ENCODE measurements around the gene MRPL40. TPM values are rescaled to one million over a fixed set of nuclear protein-coding genes. Genes with fewer than 3 reads are reported as not detected.

Gene MRPL40
- total RNA-seq, 4 donors from 2014 or later = 10.9 to 29.2 (median 13.7) TPM

GRCh38 chr22:19410941-19411689, 21.2 kb upstream of the MRPL40 start:
- intact Hi-C loops (cut with DNase I; ENCODE audit: low total_unique reads) (no loop called here), in situ Hi-C loops (cut with MboI; ENCODE audit: low pct_ligation_motif_present in 1 of 4, low pct_unique_long_range_greater_than_20kb in 1 of 4, low sequenced_read_pairs in 3 of 4) (no loop called here)
- Histone ChIP-seq H3K4me3 (no peak overlapping the region), H3K9me3 (no peaks in the 10 kb centered on the region), H3K27me3 (no peaks in the 10 kb centered on the region), H3K27ac (no peak overlapping the region), H3K36me3 (peaks cover 0 to 27% (median 8%) of the 10 kb centered on the region in 4 donors), H3K4me1 (no peaks in the 10 kb centered on the region)
- TF ChIP-seq POLR2A (IDR thresholded peaks at IDR 0.05) = no peak
- no peak for TF ChIP-seq CTCF (IDR thresholded peaks at IDR 0.05)
- TF ChIP-seq POLR2AphosphoS5 (IDR thresholded peaks at IDR 0.05) = no peak
- no peak for TF ChIP-seq EP300 (IDR thresholded peaks at IDR 0.05; ENCODE audit: low read depth)
- 96% methylated on average over 6 of the region's 6 CpGs; no CpG with 5 or more reads in 1 of the 2 donors for WGBS, 2 donors (ENCODE audit: low coverage in 1 of 2)
- no peak for DNase-seq

- H3K27ac ChIP-seq = no peak overlapping the region
- intact Hi-C loops (cut with DNase I; ENCODE audit: low total_unique reads) = no loop called here
- DNase-seq = no peak
- TF ChIP-seq POLR2AphosphoS5 (IDR thresholded peaks at IDR 0.05) (no peak), POLR2A (IDR thresholded peaks at IDR 0.05) (no peak), CTCF (IDR thresholded peaks at IDR 0.05) (no peak), EP300 (IDR thresholded peaks at IDR 0.05; ENCODE audit: low read depth) (no peak)
- WGBS, 2 donors (ENCODE audit: low coverage in 1 of 2) = 100% methylated on average over 1 of the region's 1 CpG
- no peaks in the 10 kb centered on the region for H3K9me3 ChIP-seq
- peaks cover 0 to 24% (median 8%) of the 10 kb centered on the region in 4 donors for H3K36me3 ChIP-seq
- H3K27me3 ChIP-seq = no peaks in the 10 kb centered on the region
- in situ Hi-C loops (cut with MboI; ENCODE audit: low pct_ligation_motif_present in 1 of 4, low pct_unique_long_range_greater_than_20kb in 1 of 4, low sequenced_read_pairs in 3 of 4) = no loop called here
- H3K4me3 ChIP-seq = no peak overlapping the region
- no peaks in the 10 kb centered on the region for H3K4me1 ChIP-seq
Measured at GRCh38 chr22:19411690-19412045, 20.7 kb upstream of the MRPL40 start.

GRCh38 chr22:19412478-19412877, 19.9 kb upstream of the MRPL40 start:
- in situ Hi-C loops (cut with MboI; ENCODE audit: low pct_ligation_motif_present in 1 of 4, low pct_unique_long_range_greater_than_20kb in 1 of 4, low sequenced_read_pairs in 3 of 4) (no loop called here), intact Hi-C loops (cut with DNase I; ENCODE audit: low total_unique reads) (no loop called here)
- 80 to 87% methylated on average over 3 to 4 of the region's 4 CpGs for WGBS, 2 donors (ENCODE audit: low coverage in 1 of 2)
- no peaks in the 10 kb centered on the region for H3K4me1 ChIP-seq
- DNase-seq = no peak
- H3K4me3 ChIP-seq = no peak overlapping the region
- H3K36me3 ChIP-seq = peaks cover 0 to 16% (median 7%) of the 10 kb centered on the region in 4 donors
- no peak overlapping the region for H3K27ac ChIP-seq
- TF ChIP-seq POLR2A (IDR thresholded peaks at IDR 0.05) = no peak
- no peak for TF ChIP-seq EP300 (IDR thresholded peaks at IDR 0.05; ENCODE audit: low read depth)
- no peak for TF ChIP-seq CTCF (IDR thresholded peaks at IDR 0.05)
- TF ChIP-seq POLR2AphosphoS5 (IDR thresholded peaks at IDR 0.05) = no peak
- no peaks in the 10 kb centered on the region for H3K9me3 ChIP-seq
- H3K27me3 ChIP-seq = no peaks in the 10 kb centered on the region

- Histone ChIP-seq H3K27ac (no peak overlapping the region), H3K36me3 (peaks cover 0 to 12% (median 5%) of the 10 kb centered on the region in 4 donors), H3K27me3 (no peaks in the 10 kb centered on the region), H3K4me1 (no peaks in the 10 kb centered on the region), H3K9me3 (no peaks in the 10 kb centered on the region), H3K4me3 (no peak overlapping the region)
- intact Hi-C loops (cut with DNase I; ENCODE audit: low total_unique reads) = no loop called here
- in situ Hi-C loops (cut with MboI; ENCODE audit: low pct_ligation_motif_present in 1 of 4, low pct_unique_long_range_greater_than_20kb in 1 of 4, low sequenced_read_pairs in 3 of 4) = no loop called here
- no peak for DNase-seq
- WGBS, 2 donors (ENCODE audit: low coverage in 1 of 2) = 72 to 77% methylated on average over 3 to 4 of the region's 4 CpGs
- TF ChIP-seq POLR2A (IDR thresholded peaks at IDR 0.05) (no peak), CTCF (IDR thresholded peaks at IDR 0.05) (no peak), POLR2AphosphoS5 (IDR thresholded peaks at IDR 0.05) (no peak), EP300 (IDR thresholded peaks at IDR 0.05; ENCODE audit: low read depth) (no peak)
Measured at GRCh38 chr22:19412923-19413322, 19.4 kb upstream of the MRPL40 start.
